NCI-H2107 (cell line): Measurements from ENCODE around the gene ISYNA1.

Source experiments
- DNase-seq: peaks from one replicate; lab custom pipeline; 2025; lab: John Stamatoyannopoulos, UW

Gene ISYNA1

DNA sequence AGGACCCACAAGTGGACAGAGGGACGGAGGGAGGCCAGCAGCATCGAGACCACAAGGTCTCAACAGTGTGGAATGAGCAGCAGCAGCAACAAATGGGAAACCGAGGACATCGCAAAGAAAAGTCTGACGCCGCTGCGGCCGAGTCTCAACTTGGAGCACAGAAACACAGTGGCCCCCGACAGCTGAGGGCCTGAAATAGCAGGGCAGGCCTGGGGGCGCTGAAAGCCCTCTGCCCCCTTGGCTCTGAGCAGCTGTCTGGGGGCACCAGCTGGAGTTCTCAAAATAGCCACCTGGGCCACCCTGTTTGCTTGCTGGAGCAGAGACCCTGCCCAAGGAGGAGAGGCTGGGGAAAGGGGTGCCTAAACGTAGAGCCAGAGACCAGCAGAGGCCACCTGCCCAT, 5.9 kb upstream of the ISYNA1 start:
- DNase-seq = no peak

DNA sequence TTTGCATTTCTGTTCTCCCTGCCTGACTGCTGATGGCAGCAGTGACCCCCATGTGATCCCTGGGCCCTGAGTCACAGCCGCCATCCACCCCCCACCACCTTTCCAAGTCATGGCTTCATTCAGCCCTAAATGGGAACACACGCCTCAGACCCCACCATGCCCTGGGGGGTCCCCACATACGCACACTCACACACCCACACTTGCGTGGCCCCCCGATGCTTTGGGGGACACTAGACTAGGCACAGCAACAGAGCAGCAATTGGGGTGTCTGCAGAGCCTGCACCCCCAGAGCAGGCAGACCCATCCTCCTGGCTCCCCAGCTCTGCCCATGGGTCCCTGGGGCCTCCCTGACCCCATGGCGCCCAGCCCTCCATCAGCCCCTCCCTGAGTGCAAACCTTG, 5.5 kb upstream of the ISYNA1 start:
- DNase-seq = no peak

DNA sequence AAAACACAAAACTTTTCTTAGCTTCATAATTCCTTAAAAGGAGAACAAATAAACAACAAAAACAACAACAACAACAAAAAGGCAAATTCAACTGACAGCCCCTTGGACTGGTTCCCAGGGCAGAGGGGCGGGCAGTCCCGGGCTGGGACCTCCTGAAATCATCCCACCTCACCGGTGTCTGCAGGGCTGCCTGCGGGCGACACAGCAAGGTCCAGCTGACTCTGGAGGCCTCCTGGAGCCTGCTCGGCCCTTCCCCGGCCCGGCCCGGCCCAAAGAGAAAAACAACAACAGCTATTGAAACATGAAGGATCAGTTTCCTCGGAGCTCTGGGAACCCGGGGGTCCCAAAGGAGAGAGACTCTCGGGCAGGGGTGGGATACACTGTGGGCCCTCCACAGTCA, 5.0 kb upstream of the ISYNA1 start:
- no peak for DNase-seq

DNA sequence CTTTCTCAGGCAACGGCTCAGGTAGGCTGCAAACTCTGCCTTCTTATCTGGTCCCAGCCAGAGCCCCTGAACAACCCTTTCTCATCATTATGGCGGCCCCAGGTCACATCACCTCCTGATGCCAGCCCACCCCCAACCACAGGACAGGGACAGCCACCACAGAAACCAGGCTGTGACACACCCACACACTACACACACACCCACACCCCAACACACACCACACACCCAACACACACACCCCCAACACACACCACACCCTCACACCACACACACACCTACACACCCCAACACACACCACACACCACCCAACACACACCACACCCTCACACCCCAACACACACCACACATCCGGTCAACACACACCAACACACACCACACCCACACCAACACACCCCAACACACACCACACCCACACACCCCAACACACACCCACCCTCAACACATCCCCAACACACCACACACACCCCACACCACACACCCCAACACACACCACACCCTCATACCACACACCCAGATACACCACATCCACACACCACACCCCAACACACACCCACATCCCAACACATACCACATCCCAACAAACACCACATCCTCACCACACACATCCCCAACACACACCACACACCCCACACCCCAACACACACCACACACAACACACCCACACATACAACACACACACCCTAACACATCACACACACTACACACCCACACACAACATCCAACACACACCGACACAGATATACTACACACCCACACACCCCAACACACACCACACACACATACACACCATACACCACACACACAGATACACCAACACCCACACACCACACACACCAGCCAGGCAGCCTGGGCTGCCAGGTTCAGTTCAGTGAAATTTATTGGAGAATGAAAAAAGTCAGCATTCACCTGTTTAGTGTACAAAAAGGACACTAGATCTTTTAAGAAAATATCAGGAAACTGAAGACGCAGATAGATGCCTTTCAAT, 4.2 kb upstream of the ISYNA1 start:
- no peak for DNase-seq

DNA sequence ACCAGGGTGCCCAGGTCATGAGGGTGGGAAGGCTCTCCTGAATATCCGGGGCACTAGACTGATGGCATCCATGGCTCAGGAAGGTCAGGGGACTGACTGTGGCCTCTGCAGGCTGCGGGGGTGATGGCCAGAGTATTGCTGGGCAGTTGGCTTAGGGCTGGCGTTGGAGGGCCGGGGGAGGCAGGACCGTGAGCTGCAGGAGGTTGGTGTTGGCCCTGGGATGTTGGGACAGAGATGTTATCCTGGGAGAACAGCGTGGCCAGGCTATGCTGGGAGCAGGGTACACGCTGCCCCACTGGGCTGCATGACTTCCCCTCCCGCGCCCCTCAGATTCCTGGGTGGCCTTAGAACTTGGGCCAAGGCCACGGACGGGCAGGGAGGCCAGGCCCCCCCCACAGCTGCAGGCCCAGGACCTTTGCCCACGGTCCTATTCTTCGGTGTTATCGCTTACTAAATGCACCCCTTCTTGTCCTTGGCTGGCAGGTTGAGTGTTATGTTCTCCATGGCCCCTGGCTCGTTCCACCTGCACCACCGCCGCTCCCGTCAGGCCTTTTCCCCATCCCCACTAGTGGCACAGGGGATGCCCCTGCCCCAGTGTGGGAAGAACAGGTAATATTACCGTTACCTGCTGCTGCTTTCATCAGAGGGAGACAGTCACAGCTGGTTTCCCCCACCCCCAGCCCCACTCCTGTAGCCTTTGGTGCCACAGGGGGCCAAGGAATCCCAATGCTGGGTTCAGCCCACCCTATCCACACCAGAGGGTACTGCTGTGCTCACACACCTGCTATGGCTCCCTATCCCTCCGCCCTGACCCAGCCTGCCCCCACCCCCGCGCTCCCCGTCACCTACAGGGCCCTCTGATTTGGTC, 3.2 kb upstream of the ISYNA1 start:
- no peak for DNase-seq

DNA sequence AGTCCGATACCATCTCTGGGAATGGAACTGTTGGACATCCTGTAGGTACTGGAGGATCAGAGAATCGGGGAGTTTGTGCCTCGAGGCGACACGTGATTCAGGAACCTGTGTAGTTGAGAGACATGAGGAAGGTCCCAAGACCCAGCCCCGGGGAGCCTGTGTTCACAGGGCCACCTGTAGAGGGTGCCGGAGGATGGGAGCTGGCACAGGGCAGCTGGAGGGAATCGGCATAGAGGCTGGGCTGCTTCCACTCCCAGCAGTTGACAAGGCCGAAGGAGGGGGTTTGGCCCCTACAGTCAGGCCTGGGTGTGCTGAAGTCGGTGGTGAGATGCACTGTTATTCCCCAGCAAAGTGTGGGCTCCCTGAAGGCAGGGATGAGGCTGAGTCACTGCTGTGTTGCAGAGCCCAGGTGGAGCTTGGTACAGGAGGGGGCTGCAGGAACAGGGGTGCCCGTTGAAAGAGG, 2.5 kb upstream of the ISYNA1 start:
- DNase-seq = no peak

DNA sequence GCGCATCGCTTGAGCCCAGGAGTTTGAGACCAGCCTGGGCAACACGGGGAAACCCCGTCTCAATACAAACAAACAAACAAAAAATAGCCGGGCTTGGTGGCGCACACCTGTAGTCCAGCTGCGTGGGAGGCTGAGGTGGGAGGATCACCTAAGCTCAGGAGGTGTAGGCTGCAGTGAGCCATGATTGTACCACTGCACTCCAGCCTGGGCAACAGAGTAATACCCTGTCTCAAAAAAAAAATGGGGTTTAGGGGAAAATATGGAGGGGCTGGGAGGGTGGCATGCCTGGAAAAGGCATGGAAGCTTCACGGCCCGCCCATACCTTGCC, 1.9 kb upstream of the ISYNA1 start:
- DNase-seq = no peak

- DNase-seq = no peak
Measured at GRCh38 chr19:18439025-18439909, 1.3 kb upstream of the ISYNA1 start.

GRCh38 chr19:18438331-18439024, 545 bp upstream of the ISYNA1 start:
- DNase-seq = no peak

DNA sequence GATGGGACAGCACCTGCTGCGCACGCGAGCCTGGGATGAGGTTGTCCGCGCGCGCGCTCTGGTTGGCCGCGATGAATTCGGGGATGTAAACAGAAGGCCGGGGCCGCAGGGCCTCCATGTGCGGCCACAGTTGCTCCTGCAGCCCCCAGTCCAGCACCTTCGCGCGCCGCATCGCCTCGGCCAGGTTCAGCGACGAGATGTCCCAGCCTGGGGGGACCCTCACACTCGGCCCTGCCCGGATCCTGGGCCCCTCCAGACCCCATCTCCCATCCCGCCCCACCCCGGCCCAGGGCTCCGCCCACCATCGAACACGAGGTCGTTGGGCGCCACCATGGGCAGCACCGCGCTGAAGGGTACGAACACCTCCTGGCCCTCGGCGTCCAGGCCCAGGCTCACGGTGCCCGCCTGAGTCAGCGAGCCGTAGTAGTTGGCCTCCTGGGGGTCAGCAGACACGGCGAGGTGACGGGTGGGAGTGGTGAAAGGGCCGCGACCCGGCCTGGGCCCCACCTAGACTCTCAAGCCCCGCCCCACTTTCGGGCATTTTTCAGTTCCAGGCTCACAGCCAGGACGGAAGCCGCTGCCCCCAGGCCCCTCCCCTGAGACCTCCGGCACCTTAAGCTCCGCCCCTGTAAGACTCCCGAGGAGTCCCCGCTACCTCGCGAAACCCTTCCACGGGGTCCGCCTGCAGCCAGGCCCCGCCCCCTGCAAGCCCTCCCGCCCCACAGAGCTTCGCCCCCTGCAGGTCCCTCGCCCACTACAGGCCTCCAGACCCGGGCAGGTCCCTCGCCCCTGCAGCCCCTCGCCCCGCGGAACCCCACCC, 1.1 kb downstream of the ISYNA1 start:
- DNase-seq = no peak

DNA sequence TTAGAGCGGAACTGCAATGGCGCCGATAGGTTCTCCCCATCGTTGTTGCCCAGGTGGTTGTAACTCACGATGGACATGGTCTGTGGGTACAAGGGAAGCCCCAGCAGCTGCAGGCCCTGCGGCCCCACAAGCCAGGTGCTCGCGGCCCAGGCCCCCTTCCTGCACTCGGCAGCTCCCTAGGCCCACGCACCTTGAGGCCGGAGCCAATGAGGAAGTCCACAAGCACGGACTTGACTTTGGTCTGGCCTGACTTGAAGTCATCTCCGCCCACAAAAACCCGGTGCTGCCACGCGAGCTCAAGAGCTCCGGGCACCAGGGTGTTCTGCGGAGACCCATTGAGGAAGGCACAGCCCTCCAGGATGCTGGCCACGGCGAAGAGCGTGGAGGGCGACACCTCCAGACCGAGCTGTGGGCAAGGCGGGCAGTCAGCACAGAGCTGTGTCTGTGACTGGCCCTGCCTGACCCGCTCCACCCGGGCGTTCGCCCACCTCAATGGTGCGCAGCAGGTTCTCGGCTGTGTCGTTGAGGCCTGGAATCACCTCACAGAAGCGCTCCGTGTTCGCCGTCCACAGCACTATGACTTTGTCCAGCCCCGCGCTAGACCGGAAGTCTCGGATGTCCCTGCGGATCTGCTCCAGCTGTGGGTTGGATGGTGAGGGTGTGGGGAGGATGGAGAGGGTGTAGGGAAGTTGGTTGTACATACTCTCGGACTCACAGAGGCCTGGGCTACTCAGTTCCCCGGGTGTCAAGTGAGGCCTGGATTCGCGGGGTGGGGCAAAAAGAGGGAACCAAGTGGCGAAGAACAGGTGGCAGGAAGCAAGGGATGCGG, 1.9 kb downstream of the ISYNA1 start:
- DNase-seq = no peak

DNA sequence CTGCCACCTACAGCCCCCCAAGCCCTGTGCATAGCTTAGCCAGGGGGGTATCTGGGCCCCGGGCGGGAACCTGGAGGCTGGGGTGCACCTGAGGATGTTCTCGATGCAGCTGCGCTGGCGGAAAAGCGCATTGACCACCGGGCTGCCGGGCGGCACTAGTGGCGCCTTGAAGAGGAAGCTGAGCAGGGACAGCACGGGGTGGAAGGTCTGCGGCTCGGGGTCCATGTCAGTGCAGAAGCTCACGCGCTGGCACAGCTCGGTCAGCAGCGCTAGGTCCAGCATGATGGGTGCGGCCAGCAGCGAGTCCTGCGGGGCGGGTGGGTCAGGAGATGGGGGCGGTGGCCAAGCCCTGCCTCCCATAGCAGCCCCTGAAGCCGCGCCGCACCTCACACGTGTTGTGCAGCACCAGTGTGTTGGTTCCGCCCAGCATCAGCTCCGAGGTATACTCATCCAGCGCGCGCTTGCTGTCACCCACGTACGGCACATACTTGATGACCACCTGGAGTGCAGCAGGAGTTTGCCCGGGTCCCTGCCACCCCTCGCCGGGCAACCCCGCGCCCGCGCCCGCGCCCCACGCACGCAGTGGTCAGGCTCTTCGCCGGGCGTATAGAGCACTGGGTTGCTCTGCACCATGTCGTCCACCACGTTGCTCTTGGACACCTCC, 2.6 kb downstream of the ISYNA1 start:
- DNase-seq = no peak

- no peak for DNase-seq
Measured at GRCh38 chr19:18434411-18435175, 3.3 kb downstream of the ISYNA1 start.

DNA sequence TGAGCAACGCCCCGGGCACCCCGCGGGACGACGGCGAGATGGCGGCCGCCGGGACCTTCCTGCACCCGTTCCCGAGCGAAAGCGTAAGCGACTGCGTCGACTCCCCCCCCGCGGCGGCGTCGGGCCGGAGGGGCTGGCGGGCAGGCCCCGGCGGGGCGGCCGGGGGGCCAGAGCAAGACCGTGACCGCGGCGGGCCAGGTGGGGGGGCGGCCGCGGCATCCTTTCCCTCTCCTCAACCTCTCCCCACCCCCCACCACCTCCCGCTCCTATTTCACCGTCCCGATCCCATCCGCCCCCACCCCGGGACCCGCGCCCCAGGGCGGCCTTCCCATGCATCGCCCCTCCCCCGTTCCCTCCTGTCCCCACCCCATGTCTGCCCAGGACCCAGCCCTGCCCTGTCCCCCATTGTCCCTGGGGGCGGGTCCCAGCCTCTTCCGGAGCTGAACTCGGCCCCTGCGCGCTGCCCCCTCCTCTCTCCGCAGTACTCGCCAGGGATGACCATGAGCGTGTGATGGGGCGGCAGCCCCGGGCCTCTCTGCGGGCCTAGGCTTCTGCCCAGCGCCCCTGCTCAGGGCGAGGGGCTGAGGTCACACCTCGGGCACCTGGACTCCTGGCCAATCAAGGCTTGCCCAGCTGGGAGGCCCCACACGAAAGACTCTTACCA, 4.1 kb downstream of the ISYNA1 start:
- no peak for DNase-seq

DNA sequence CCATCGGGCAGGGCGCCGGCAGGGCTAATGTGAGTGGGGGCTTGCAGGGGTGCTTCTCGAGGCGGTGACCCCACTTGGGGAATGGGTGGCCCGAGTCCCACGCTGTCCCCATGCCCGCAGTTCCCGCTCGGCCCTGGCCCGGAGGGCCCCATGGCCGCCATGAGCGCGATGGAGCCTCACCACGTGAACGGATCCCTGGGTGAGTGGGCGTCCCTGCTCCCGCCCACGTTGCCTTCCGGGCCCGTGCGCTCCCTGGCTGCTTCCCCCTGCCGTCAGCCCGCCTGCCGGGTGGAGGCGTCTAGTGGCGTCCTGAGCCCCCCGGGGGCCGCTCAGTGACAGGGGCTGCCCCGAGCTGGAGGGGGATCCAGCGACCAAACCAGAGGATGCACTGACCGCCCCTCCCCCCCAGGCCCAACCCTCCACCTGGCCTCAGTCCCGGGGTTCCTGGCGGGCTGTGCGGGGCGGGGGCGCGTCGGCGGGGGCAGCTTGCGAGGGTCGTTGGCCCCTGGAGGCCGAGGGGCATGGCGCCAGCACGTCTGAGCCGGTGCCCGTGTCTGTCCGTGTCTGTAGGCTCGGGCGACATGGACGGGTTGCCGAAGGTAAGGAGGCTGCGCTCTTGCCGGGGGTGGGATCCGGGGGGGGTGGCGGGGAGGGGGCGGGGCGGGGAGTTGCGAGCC, 4.8 kb downstream of the ISYNA1 start:
- no peak for DNase-seq

- DNase-seq = no peak
Measured at GRCh38 chr19:18432275-18433014, 5.5 kb downstream of the ISYNA1 start.
